ENCODE measurements around the gene FKBP1B. TPM values are rescaled to one million over a fixed set of nuclear protein-coding genes. Genes with fewer than 3 reads are reported as not detected.
"Not testable (repeated sequence)": the region's sequence is repeated elsewhere in the genome, so short reads cannot be mapped to it uniquely, and the experiment has no call there.

Gene FKBP1B
- total RNA-seq, 1 donor: 6.0 TPM

DNA sequence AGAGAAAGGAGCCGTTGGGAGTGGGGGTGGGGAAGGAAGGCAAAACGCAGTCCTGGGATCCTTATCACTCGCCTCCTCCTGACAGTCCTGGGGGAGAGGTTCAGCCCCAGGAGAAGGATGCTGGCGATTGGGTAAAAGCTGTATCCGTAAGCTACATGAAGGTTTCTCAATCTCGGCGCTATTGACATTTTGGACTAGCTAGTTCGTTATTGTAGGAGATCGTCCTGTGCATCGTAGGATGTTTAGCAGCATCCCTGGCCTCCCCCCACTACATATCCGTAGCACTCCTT is 35.6 kb downstream of the FKBP1B start:
- H3K4me3 ChIP-seq (ENCODE audit: low read depth, low read length): peak overlapping the region; percentile 71
- TF ChIP-seq, protein P1, sequence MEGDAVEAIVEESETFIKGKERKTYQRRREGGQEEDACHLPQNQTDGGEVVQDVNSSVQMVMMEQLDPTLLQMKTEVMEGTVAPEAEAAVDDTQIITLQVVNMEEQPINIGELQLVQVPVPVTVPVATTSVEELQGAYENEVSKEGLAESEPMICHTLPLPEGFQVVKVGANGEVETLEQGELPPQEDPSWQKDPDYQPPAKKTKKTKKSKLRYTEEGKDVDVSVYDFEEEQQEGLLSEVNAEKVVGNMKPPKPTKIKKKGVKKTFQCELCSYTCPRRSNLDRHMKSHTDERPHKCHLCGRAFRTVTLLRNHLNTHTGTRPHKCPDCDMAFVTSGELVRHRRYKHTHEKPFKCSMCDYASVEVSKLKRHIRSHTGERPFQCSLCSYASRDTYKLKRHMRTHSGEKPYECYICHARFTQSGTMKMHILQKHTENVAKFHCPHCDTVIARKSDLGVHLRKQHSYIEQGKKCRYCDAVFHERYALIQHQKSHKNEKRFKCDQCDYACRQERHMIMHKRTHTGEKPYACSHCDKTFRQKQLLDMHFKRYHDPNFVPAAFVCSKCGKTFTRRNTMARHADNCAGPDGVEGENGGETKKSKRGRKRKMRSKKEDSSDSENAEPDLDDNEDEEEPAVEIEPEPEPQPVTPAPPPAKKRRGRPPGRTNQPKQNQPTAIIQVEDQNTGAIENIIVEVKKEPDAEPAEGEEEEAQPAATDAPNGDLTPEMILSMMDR (IDR thresholded peaks at IDR 0.05; ENCODE audit: insufficient read depth, low read depth, low read length): no peak
- DNase-seq (ENCODE audit: low read depth): no peak

- TF ChIP-seq, protein P1 (IDR thresholded peaks at IDR 0.05; ENCODE audit: insufficient read depth, low read depth, low read length): no peak
- H3K4me3 ChIP-seq (ENCODE audit: low read depth, low read length): no peak overlapping the region
- DNase-seq (ENCODE audit: low read depth): no peak
Measured at GRCh38 chr2:24086241-24086640, 36.7 kb downstream of the FKBP1B start.

DNA sequence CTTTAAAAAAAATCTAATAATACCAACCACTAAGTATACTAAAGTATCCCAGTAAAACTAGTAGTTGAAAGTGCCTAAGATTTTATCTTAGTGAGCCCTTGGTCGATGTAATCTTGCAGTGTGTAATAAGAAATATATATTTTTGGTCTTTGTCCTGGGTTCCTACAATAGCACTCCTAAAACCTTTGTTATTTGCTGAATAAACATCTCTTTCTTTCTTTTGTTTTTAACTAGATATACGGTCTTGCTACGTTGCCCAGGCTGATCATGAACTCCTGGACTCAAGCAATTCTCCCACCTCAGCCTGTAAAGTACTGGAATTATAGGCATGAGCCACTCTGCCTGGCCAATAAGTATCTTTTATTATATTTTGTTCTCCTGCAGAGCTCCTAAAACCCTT is 37.5 kb downstream of the FKBP1B start:
- no peak overlapping the region for H3K4me3 ChIP-seq (ENCODE audit: low read depth, low read length)
- TF ChIP-seq, protein P1 (IDR thresholded peaks at IDR 0.05; ENCODE audit: insufficient read depth, low read depth, low read length): no peak
- DNase-seq (ENCODE audit: low read depth): no peak

DNA sequence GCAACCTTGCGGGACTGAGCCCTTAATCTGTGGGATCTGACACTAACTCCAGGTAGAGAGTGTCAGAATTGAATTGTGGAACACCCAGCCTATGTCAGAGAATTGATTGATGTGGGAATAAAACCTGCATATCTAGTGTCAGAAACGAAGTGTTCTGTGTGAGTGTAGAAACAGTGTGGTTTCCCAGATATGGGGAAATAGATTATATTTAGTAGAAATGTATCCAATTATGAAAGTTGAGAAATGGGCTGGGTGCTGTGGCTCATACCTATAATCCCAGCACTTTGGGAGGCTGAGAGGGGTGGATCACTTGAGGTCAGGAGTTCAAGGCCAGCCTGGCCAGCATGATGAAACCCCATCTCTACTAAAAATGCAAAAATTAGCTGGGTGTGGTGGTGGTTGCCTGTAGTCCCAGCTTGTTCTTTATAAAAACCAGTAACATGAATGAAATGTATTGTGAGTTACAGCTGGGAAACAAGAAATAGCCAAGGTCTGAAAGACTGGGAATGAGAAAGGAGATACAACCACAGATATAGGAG is 39.3 kb downstream of the FKBP1B start:
- H3K4me3 ChIP-seq (ENCODE audit: low read depth, low read length): no peak overlapping the region
- TF ChIP-seq, protein P1 (IDR thresholded peaks at IDR 0.05; ENCODE audit: insufficient read depth, low read depth, low read length): no peak
- DNase-seq (ENCODE audit: low read depth): no peak

DNA sequence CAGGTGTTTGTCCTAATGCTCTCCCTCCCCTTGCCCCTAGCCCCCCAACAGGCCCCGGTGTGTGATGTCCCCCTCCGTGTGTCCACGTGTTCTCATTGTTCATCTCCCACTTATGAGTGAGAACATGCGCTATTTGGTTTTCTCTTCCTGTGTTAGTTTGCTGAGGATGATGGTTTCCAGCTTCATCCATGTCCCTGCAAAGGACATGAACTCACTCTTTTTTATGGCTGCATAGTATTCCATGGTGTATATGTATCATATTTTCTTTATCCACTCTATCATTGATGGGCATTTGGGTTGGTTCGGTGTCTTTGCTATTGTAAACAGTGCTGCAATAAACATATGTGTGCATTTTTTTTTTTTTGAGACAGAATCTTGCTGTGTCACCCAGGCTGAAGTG is 43.7 kb downstream of the FKBP1B start:
- not testable (repeated sequence) for DNase-seq (ENCODE audit: low read depth)

GRCh38 chr2:24095171-24095677 is 45.7 kb downstream of the FKBP1B start:
- DNase-seq (ENCODE audit: low read depth); H3K4me3 ChIP-seq (ENCODE audit: low read depth, low read length): not testable (repeated sequence)

More for the DNA sequence above, 43.7 kb downstream of the FKBP1B start:
- H3K4me3 ChIP-seq (ENCODE audit: low read depth, low read length): not testable (repeated sequence)

DNA sequence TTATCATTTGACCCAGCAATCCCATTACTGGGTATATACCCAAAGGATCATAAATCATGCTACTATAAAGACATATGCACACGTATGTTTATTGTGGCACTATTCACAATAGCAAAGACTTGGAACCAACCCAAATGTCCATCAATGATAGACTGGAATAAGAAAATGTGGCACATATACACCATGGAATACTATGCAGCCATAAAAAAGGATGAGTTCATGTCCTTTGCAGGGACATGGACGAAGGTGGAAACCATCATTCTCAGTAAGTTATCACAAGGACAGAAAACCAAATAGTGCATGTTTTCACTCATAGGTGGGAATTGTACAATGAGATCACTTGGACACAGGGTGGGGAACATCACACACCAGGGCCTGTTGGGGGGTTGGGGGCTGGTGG is 51.2 kb downstream of the FKBP1B start:
- not testable (repeated sequence) for H3K4me3 ChIP-seq (ENCODE audit: low read depth, low read length); DNase-seq (ENCODE audit: low read depth)

DNA sequence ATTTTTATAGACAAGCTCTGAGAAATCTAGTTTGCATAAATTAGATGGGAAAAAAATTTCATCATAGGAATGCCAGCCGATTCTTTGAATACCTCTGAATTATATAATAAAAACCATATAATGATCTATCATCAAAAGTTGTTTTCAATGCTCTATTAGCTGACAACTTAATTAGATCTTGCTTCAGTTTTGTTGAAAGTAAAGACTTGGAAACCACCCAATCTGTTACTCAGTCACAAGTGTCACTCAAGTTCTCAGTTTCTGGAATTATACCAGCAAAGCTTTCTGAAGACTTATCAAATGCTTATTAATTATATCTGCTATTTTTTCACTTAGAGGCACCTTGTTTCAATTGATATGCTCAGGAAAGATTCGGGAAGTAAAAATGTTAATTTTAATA is 52.5 kb downstream of the FKBP1B start:
- TF ChIP-seq, protein P1 (IDR thresholded peaks at IDR 0.05; ENCODE audit: insufficient read depth, low read depth, low read length): no peak
- H3K4me3 ChIP-seq (ENCODE audit: low read depth, low read length): no peak overlapping the region
- no peak for DNase-seq (ENCODE audit: low read depth)

- H3K4me3 ChIP-seq (ENCODE audit: low read depth, low read length): no peak overlapping the region
- TF ChIP-seq, protein P1 (IDR thresholded peaks at IDR 0.05; ENCODE audit: insufficient read depth, low read depth, low read length): no peak
- no peak for DNase-seq (ENCODE audit: low read depth)
Measured at GRCh38 chr2:24102677-24103076, 53.1 kb downstream of the FKBP1B start.
